NT2/D1 (cell line): ENCODE data around the gene ZNF474.

Source experiments
- DNase-seq: peaks from one replicate; pipeline ENCODE4 v3.0.0-alpha.2; 2011; ENCODE audit warnings: low read depth, low spot score
- H3K27me3 ChIP-seq: 2 replicates; pipeline ENCODE4 v1.6.0; 2011; ENCODE audit warnings: mild to moderate bottlenecking; ENCODE audit not compliant: insufficient read length, insufficient read depth
- H3K36me3 ChIP-seq: 2 replicates; pipeline ENCODE4 v1.6.1; 2011; ENCODE audit warnings: mild to moderate bottlenecking, low read length, mixed read lengths; ENCODE audit not compliant: insufficient read depth, insufficient read length
- H3K4me1 ChIP-seq: 2 replicates; pipeline ENCODE4 v1.5.1; 2011; ENCODE audit not compliant: insufficient read depth, insufficient read length
- H3K4me3 ChIP-seq: 2 replicates; pipeline ENCODE4 v1.5.1; 2011; ENCODE audit warnings: low read depth; ENCODE audit not compliant: insufficient read length
- H3K9ac ChIP-seq: 2 replicates; pipeline ENCODE4 v1.6.0; 2011; ENCODE audit warnings: low read depth; ENCODE audit not compliant: insufficient read length
- H3K9me3 ChIP-seq: 2 replicates; pipeline ENCODE4 v1.5.1; 2011; ENCODE audit warnings: mild to moderate bottlenecking, low read length; ENCODE audit not compliant: insufficient read depth
- SUZ12 ChIP-seq: IDR thresholded peaks from 2 replicates; pipeline ENCODE4 v1.6.1; 2011; ENCODE audit not compliant: insufficient read length, insufficient read depth; ENCODE audit errors: extremely low read depth
- YY1 ChIP-seq: IDR thresholded peaks from 2 replicates; pipeline ENCODE4 v1.6.1; 2011; ENCODE audit not compliant: insufficient read length, insufficient read depth
- ZNF274 ChIP-seq: IDR thresholded peaks from 2 replicates; pipeline ENCODE4 v1.6.1; 2011; ENCODE audit warnings: mild to moderate bottlenecking, low read depth, low read length

Gene ZNF474

DNA sequence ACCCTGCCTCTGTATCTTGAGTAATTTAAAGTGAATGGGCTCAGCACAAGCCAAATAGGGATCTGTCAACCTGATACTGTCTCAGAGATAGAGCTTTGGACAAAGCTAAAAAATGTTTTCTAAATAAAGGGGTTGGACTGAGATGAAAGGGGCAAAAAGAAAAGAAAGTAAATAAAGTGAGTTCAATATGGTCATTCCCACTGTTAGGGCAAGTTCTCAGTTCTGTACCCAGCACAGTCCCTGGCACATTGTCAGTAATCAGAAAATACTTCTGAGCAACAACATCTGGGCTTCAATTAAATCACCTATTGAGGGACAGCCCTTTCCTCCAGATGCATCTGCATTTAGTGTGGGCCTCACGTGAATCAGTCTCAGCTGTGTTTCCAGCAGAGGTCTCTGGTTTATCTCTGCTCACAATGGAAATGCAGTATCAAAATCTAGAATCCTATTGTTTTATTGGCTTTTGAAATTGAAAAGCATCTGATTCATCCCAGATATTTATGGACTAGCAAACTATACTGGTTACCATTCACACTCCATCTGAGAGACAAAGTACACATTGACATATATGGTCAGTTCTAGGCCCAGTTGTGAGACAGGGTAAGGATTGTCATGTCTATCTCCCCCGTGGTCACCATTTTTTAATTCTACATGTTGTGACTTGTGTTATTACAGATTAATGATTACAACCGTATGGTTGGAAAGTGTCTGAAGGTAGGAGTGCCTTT lies 35.6 kb downstream of the ZNF474 start:
- Histone ChIP-seq H3K4me1 (peaks cover 6% of the 10 kb centered on the region), H3K9ac (no peak overlapping the region), H3K27me3 (no peaks in the 10 kb centered on the region), H3K36me3 (no peaks in the 10 kb centered on the region), H3K4me3 (no peak overlapping the region), H3K9me3 (no peaks in the 10 kb centered on the region)
- DNase-seq = no peak
- TF ChIP-seq ZNF274 (no peak), SUZ12 (no peak), YY1 (no peak)

DNA sequence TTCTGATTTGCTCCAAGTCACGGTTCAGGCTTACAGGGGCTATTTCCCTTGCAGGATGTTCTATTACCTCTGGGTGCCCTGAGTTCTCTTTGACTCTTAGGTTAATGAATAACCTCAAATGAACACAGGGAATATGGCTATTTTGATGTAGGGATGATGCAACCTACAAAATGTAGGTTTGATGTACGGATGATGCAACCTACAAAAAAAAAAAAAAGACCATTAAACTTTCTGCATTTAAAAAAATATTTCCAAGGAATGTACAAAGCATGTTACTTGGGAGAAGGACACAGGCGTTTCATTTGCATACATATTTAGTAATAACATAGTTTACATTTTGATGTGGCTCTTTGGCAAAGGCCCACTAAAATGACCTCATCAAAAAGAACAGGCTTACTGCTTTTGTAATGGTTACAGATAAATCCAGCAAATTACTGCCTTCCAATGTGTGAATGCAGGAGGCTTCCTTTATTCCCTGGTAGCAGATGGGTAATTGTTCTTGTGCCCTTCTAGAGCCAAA lies 36.3 kb downstream of the ZNF474 start:
- no peak for TF ChIP-seq ZNF274
- no peak for TF ChIP-seq YY1
- TF ChIP-seq SUZ12 = no peak
- no peak for DNase-seq
- Histone ChIP-seq H3K9ac (no peak overlapping the region), H3K4me3 (no peak overlapping the region), H3K27me3 (no peaks in the 10 kb centered on the region), H3K36me3 (no peaks in the 10 kb centered on the region), H3K9me3 (no peaks in the 10 kb centered on the region), H3K4me1 (peaks cover 6% of the 10 kb centered on the region)

DNA sequence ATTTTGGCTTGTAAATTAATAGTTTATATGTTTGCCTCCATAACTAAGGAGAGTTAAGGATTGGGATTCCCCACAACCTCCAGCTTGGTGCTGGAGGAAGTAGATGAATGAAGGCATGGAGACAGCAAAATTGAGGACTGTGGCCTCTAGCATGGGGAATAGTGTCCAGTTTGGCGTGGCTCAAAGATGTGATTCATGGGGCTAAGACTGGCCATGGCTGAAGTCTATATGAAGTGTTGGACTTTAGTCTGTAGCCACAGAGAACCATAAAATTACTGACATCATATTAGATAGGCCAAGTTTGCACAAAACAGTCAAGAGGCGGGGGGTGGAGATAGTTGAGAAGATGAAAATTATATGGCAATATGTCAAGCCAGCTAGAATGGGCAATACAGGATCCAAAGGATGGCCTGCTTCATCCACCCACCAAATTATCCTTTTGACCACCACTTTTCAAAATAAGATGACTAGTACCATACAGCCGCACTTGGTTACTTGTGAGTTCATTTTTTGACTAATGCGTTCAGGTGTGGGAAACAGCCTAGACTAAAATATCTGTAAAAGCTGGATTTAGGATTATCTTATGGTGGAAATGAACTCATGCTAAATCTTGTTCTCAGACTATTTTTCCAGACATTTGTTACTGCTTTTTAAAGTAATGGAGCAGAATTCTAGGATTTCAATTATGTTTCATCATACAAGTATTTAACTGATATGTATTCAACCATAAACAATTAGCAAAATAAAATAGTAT lies 40.2 kb downstream of the ZNF474 start:
- Histone ChIP-seq H3K27me3 (no peaks in the 10 kb centered on the region), H3K9me3 (no peaks in the 10 kb centered on the region), H3K36me3 (no peaks in the 10 kb centered on the region), H3K9ac (no peak overlapping the region), H3K4me1 (no peaks in the 10 kb centered on the region), H3K4me3 (no peak overlapping the region)
- no peak for DNase-seq
- TF ChIP-seq SUZ12 (no peak), YY1 (no peak), ZNF274 (no peak)

DNA sequence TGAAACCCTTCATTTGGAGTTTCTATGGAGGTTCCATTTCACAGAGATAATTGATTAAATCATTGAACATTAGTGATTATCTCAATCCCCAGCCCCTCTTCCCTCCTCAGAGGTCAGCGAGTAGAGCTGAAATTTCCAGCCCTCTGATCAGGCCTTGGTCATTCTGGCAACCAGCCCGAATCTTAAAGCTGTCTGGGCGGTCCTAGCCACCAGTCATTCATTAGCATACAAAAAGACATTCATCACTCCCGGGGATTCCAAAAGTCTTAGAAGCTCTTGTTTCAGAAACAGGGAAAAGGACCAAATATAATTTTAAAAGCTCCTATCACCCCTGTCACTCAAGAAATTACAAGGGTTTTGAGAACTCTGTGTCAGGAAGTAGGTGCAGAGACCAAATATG lies 41.3 kb downstream of the ZNF474 start:
- Histone ChIP-seq H3K9me3 (no peaks in the 10 kb centered on the region), H3K9ac (no peak overlapping the region), H3K27me3 (no peaks in the 10 kb centered on the region), H3K4me1 (no peaks in the 10 kb centered on the region), H3K36me3 (no peaks in the 10 kb centered on the region), H3K4me3 (no peak overlapping the region)
- no peak for TF ChIP-seq SUZ12
- no peak for TF ChIP-seq ZNF274
- TF ChIP-seq YY1 = no peak
- DNase-seq = peak; percentile 47

DNA sequence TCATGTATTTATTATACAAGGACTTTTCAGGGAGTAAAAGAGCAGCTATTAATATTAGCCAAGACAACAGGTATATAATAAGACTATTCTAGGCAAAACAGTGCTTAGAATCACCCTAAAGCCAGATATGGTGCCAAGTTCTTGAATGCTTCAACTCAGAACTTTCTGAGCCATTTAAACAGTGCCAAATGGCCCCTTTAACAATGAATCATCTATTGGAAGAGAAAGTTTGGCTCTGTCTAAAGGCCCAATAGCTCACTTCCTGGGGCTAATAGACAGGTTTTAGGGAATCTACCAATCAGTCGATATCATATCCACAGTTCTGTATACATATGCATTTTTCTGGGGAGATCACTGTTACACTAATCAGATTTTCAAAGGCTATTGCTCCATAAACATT lies 42.9 kb downstream of the ZNF474 start:
- Histone ChIP-seq H3K9ac (no peak overlapping the region), H3K36me3 (no peaks in the 10 kb centered on the region), H3K4me3 (no peak overlapping the region), H3K9me3 (no peaks in the 10 kb centered on the region), H3K4me1 (no peaks in the 10 kb centered on the region), H3K27me3 (no peaks in the 10 kb centered on the region)
- DNase-seq = no peak
- no peak for TF ChIP-seq ZNF274

DNA sequence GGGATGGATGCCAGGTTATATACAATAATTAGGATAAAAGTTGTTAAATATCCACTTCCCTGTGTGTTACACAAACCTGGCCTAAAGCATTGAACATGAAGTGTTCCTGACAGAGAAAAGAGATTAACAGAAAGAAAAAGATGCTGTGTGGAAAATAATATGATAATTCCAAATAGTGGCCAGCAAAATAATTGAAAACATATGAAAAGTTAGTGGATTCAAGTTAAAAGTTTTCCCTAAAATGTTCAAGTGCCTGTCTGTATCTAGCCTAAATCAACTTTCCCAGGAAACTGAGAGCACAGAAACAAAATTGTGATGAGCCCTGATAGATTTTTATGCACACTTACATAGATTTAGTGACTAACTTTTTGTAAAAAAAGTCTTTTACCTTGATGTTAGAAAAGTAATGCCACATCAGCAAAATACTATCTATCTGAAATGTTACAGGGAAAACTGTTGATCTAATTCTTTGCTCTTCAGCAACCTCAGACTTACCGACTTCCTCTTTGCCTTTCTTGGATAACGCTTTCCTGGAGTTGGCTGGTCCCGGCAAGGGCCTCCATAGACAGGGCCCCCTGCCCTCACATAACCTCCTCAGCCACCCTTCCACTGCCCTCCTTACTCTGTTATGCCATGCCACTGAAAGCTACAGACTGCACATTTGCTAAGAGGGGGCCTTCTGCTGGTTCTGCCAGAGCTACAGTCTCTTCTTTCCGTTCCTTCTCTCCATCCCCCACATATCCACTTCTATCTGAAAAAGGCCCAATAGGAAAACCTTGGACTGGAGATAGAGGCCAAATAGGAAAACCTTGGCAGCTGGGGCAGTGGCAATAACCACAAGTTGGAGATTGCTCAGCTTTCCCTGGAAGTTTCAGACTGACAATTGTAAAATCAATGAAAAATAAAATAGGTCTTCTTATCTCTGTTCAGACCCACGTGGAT lies 44.4 kb downstream of the ZNF474 start:
- Histone ChIP-seq H3K36me3 (no peaks in the 10 kb centered on the region), H3K27me3 (no peaks in the 10 kb centered on the region), H3K4me3 (no peak overlapping the region), H3K9me3 (no peaks in the 10 kb centered on the region), H3K4me1 (no peaks in the 10 kb centered on the region), H3K9ac (no peak overlapping the region)
- TF ChIP-seq YY1 = no peak
- no peak for TF ChIP-seq SUZ12
- TF ChIP-seq ZNF274 = no peak
- no peak for DNase-seq
